ENCODE results near the gene LRP5. TPM values are rescaled to one million over a fixed set of nuclear protein-coding genes. Genes with fewer than 3 reads are reported as not detected.

The LRP5 gene
- total RNA-seq, 1 experiment from 2014 or later: 0.07 TPM

- peaks cover 98% of the 10 kb centered on the region for H3K79me2 ChIP-seq (ENCODE audit: low read length)
- H3K4me3 ChIP-seq (ENCODE audit: low read length): no peak overlapping the region
- no peaks in the 10 kb centered on the region for H3K27me3 ChIP-seq (ENCODE audit: low read length)
- peaks cover 57% of the 10 kb centered on the region for H4K20me1 ChIP-seq (ENCODE audit: insufficient read depth, low read depth, low read length)
- H3K27ac ChIP-seq (ENCODE audit: low read length): peak overlapping the region; percentile 20
- H3K36me3 ChIP-seq (ENCODE audit: insufficient read depth, low read length): no peaks in the 10 kb centered on the region
- H3K4me2 ChIP-seq (ENCODE audit: low read depth, low read length, poor library complexity, severe bottlenecking): peak overlapping the region; percentile 13
- no peaks in the 10 kb centered on the region for H3K9me2 ChIP-seq (replicated peaks; ENCODE audit: insufficient read depth, low read length)
- peaks cover 63% of the 10 kb centered on the region for H3K4me1 ChIP-seq (ENCODE audit: low read length)
- no peak overlapping the region for H2AFZ ChIP-seq (ENCODE audit: low read length)
- no peaks in the 10 kb centered on the region for H3K9me3 ChIP-seq (ENCODE audit: low read length)
- H3K9ac ChIP-seq (ENCODE audit: low read length): no peak overlapping the region
- no peak for DNase-seq
Measured at GRCh38 chr11:68495220-68495729, 182.9 kb downstream of the LRP5 start.

GRCh38 chr11:68495872-68496271, 183.5 kb downstream of the LRP5 start:
- peaks cover 98% of the 10 kb centered on the region for H3K79me2 ChIP-seq (ENCODE audit: low read length)
- no peaks in the 10 kb centered on the region for H3K27me3 ChIP-seq (ENCODE audit: low read length)
- H3K9me3 ChIP-seq (ENCODE audit: low read length): no peaks in the 10 kb centered on the region
- no peaks in the 10 kb centered on the region for H3K36me3 ChIP-seq (ENCODE audit: insufficient read depth, low read length)
- no peak overlapping the region for H3K27ac ChIP-seq (ENCODE audit: low read length)
- peaks cover 69% of the 10 kb centered on the region for H3K4me1 ChIP-seq (ENCODE audit: low read length)
- DNase-seq: no peak
- H3K9ac ChIP-seq (ENCODE audit: low read length): no peak overlapping the region
- no peak overlapping the region for H3K4me3 ChIP-seq (ENCODE audit: low read length)
- H3K4me2 ChIP-seq (ENCODE audit: low read depth, low read length, poor library complexity, severe bottlenecking): no peak overlapping the region
- H2AFZ ChIP-seq (ENCODE audit: low read length): no peak overlapping the region
- no peaks in the 10 kb centered on the region for H3K9me2 ChIP-seq (replicated peaks; ENCODE audit: insufficient read depth, low read length)
- H4K20me1 ChIP-seq (ENCODE audit: insufficient read depth, low read depth, low read length): peaks cover 61% of the 10 kb centered on the region

- no peak for DNase-seq
- Histone ChIP-seq H3K4me2 (ENCODE audit: low read depth, low read length, poor library complexity, severe bottlenecking) (peak overlapping the region; percentile 71), H3K36me3 (ENCODE audit: insufficient read depth, low read length) (no peaks in the 10 kb centered on the region), H3K9ac (ENCODE audit: low read length) (0 out of 2 replicates have a peak overlapping the region, but pooled peaks have one; percentile 59), H3K27me3 (ENCODE audit: low read length) (no peaks in the 10 kb centered on the region), H3K4me3 (ENCODE audit: low read length) (0 out of 2 replicates have a peak overlapping the region, but pooled peaks have one; percentile 4), H2AFZ (ENCODE audit: low read length) (no peak overlapping the region), H3K27ac (ENCODE audit: low read length) (peak overlapping the region; percentile 81), H3K79me2 (ENCODE audit: low read length) (peaks cover 98% of the 10 kb centered on the region), H4K20me1 (ENCODE audit: insufficient read depth, low read depth, low read length) (peaks cover 61% of the 10 kb centered on the region), H3K9me2 (replicated peaks; ENCODE audit: insufficient read depth, low read length) (no peaks in the 10 kb centered on the region), H3K9me3 (ENCODE audit: low read length) (no peaks in the 10 kb centered on the region), H3K4me1 (ENCODE audit: low read length) (peaks cover 83% of the 10 kb centered on the region)
Measured at GRCh38 chr11:68497761-68498160, 185.4 kb downstream of the LRP5 start.

GRCh38 chr11:68498321-68498720, 185.9 kb downstream of the LRP5 start:
- H2AFZ ChIP-seq (ENCODE audit: low read length): no peak overlapping the region
- H3K27ac ChIP-seq (ENCODE audit: low read length): peak overlapping the region; percentile 81
- no peaks in the 10 kb centered on the region for H3K9me2 ChIP-seq (replicated peaks; ENCODE audit: insufficient read depth, low read length)
- H3K9me3 ChIP-seq (ENCODE audit: low read length): no peaks in the 10 kb centered on the region
- H3K79me2 ChIP-seq (ENCODE audit: low read length): peaks cover 98% of the 10 kb centered on the region
- peak overlapping the region; percentile 71 for H3K4me2 ChIP-seq (ENCODE audit: low read depth, low read length, poor library complexity, severe bottlenecking)
- H3K4me3 ChIP-seq (ENCODE audit: low read length): peak overlapping the region; percentile 42
- H3K4me1 ChIP-seq (ENCODE audit: low read length): peaks cover 85% of the 10 kb centered on the region
- DNase-seq: peak; percentile 49
- peak overlapping the region; percentile 59 for H3K9ac ChIP-seq (ENCODE audit: low read length)
- H3K27me3 ChIP-seq (ENCODE audit: low read length): no peaks in the 10 kb centered on the region
- peaks cover 60% of the 10 kb centered on the region for H4K20me1 ChIP-seq (ENCODE audit: insufficient read depth, low read depth, low read length)
- no peaks in the 10 kb centered on the region for H3K36me3 ChIP-seq (ENCODE audit: insufficient read depth, low read length)

Small RNA genes within 50 kb of the gene (small RNA-seq; reads per million reads assigned to genes)
- 0.12 reads per million for gene NDUFA3P2

Other genes with a start within 250 kb of the LRP5 start
- gene CHKA, start 191.2 kb upstream of the LRP5 start, total RNA-seq (2014; rRNA removed; shearing (Covaris generic); ENCODE audit: low replicate concordance): 35.8 and 51.3 TPM in 2 replicates
- 20.9 and 21.2 TPM in 2 replicates for gene KMT5B, start 99.3 kb upstream of the LRP5 start, total RNA-seq (2014; rRNA removed; shearing (Covaris generic); ENCODE audit: low replicate concordance)
- gene C11orf24, start 40.6 kb upstream of the LRP5 start, total RNA-seq (2014; rRNA removed; shearing (Covaris generic); ENCODE audit: low replicate concordance): 25.4 and 37.4 TPM in 2 replicates
- 109 and 140 TPM in 2 replicates for gene PPP6R3, start 148.2 kb downstream of the LRP5 start, total RNA-seq (2014; rRNA removed; shearing (Covaris generic); ENCODE audit: low replicate concordance)

All from Karpas-422 (cell line).